Stimulated activated CD4-positive, alpha-beta T cell treated with anti-CD3 and anti-CD28 coated beads, Interleukin-15, amount 100 ng/mL, for 1 hour (primary cell): Measurements from ENCODE around the gene TSHZ2.
"Not testable (repeated sequence)": the region's sequence is repeated elsewhere in the genome, so short reads cannot be mapped to it uniquely, and the experiment has no call there.

ENCODE experiments used
- DNase-seq, 2 donors: peaks; one replicate each; pipeline ENCODE4 v3.0.0-alpha.2; 2020; ENCODE audit warnings: low read depth in 1 of 2, low spot score in 1 of 2

Gene TSHZ2

GRCh38 chr20:53302695-53303412 lies 330.7 kb downstream of the TSHZ2 start:
- DNase-seq = no peak

GRCh38 chr20:53303413-53303760 lies 331.2 kb downstream of the TSHZ2 start:
- no peak for DNase-seq

- DNase-seq = no peak
These were observed 332.0 kb downstream of the TSHZ2 start for GRCh38 chr20:53304146-53304545.

GRCh38 chr20:53306192-53306805 lies 334.1 kb downstream of the TSHZ2 start:
- DNase-seq = no peak

GRCh38 chr20:53307964-53308597 lies 335.9 kb downstream of the TSHZ2 start:
- no peak for DNase-seq

- no peak for DNase-seq
These were observed 337.4 kb downstream of the TSHZ2 start for GRCh38 chr20:53309515-53309914.

GRCh38 chr20:53312957-53313356 lies 340.8 kb downstream of the TSHZ2 start:
- no peak for DNase-seq

- no peak for DNase-seq
These were observed 344.2 kb downstream of the TSHZ2 start for GRCh38 chr20:53316206-53316937.

GRCh38 chr20:53319200-53319599 lies 347.0 kb downstream of the TSHZ2 start:
- no peak for DNase-seq

GRCh38 chr20:53319716-53320115 lies 347.6 kb downstream of the TSHZ2 start:
- DNase-seq = no peak

- no peak for DNase-seq
These were observed 348.5 kb downstream of the TSHZ2 start for GRCh38 chr20:53320701-53321100.

GRCh38 chr20:53321596-53321995 lies 349.4 kb downstream of the TSHZ2 start:
- no peak for DNase-seq

GRCh38 chr20:53322651-53323050 lies 350.5 kb downstream of the TSHZ2 start:
- no peak for DNase-seq

GRCh38 chr20:53323460-53323859 lies 351.3 kb downstream of the TSHZ2 start:
- DNase-seq = not testable (repeated sequence)

GRCh38 chr20:53324816-53325215 lies 352.7 kb downstream of the TSHZ2 start:
- DNase-seq = no peak

- no peak for DNase-seq
These were observed 356.8 kb downstream of the TSHZ2 start for GRCh38 chr20:53328961-53329360.

GRCh38 chr20:53329781-53330180 lies 357.6 kb downstream of the TSHZ2 start:
- DNase-seq = no peak

- DNase-seq = no peak
These were observed 358.5 kb downstream of the TSHZ2 start for GRCh38 chr20:53330601-53331140.

- no peak for DNase-seq
These were observed 359.2 kb downstream of the TSHZ2 start for GRCh38 chr20:53331151-53331973.

- no peak for DNase-seq
These were observed 360.1 kb downstream of the TSHZ2 start for GRCh38 chr20:53332022-53332837.
